SK-N-SH treated with all-trans-retinoic acid at 6 μM for 48 hours (cell line): ENCODE measurements around the gene MPC2.

Experiments used
- ATAC-seq: fragments of 200-7000 bp; cut with Tn5 transposase; 3 replicates; pipeline ENCODE4 v1.9.1; 2020; ENCODE audit warnings: mild to moderate bottlenecking, moderate library complexity
- ARNTL ChIP-seq: fragments of 450-650 bp; formaldehyde crosslinking; IDR thresholded peaks from 2 replicates; pipeline ENCODE4 v1.5.0; 2020; ENCODE audit warnings: low read depth, mild to moderate bottlenecking, moderate library complexity, borderline replicate concordance
- BACH2 ChIP-seq: fragments of 250-450 bp; sonication (Bioruptor Pico); IDR thresholded peaks from 2 replicates; pipeline ENCODE4 v1.9.0; 2021; ENCODE audit warnings: mild to moderate bottlenecking, borderline replicate concordance
- CREB5 ChIP-seq: fragments of 250-450 bp; sonication (Bioruptor Pico); IDR thresholded peaks from 2 replicates; pipeline ENCODE4 v1.5.1; 2020; ENCODE audit warnings: low read depth, mild to moderate bottlenecking, moderate library complexity
- CSDC2 ChIP-seq: fragments of 250-450 bp; sonication (Bioruptor Pico); IDR thresholded peaks from 2 replicates; pipeline ENCODE4 v1.5.0; 2020; ENCODE audit warnings: mild to moderate bottlenecking, moderate library complexity
- GLIS3 ChIP-seq: fragments of 250-450 bp; sonication (Bioruptor Pico); IDR thresholded peaks from 2 replicates; pipeline ENCODE4 v1.5.0; 2020; ENCODE audit warnings: mild to moderate bottlenecking, moderate library complexity
- ISL1 ChIP-seq: fragments of 250-450 bp; sonication (Bioruptor Pico); IDR thresholded peaks from 2 replicates; pipeline ENCODE4 v2.1.2; 2022; ENCODE audit warnings: mild to moderate bottlenecking, moderate library complexity
- OSR1 ChIP-seq: fragments of 250-450 bp; sonication (Bioruptor Pico); IDR thresholded peaks from 2 replicates; pipeline ENCODE4 v1.8.0; 2022; ENCODE audit warnings: moderate library complexity, mild to moderate bottlenecking, inconsistent platforms
- PATZ1 ChIP-seq: fragments of 250-450 bp; sonication (Bioruptor Pico); IDR thresholded peaks from 2 replicates; pipeline ENCODE4 v1.8.0; 2020; ENCODE audit warnings: mild to moderate bottlenecking, moderate library complexity, borderline replicate concordance
- PPARA ChIP-seq: fragments of 250-450 bp; sonication (Bioruptor Pico); IDR thresholded peaks from 2 replicates; pipeline ENCODE4 v1.5.0; 2020; ENCODE audit warnings: mild to moderate bottlenecking, borderline replicate concordance
- RARB ChIP-seq: fragments of 250-450 bp; sonication (Bioruptor Pico); IDR thresholded peaks from 2 replicates; pipeline ENCODE4 v1.8.0; 2021; ENCODE audit warnings: mild to moderate bottlenecking, moderate library complexity
- SNAI2 ChIP-seq: fragments of 250-450 bp; sonication (Bioruptor Pico); IDR thresholded peaks from 2 replicates; pipeline ENCODE4 v1.5.0; 2020; ENCODE audit warnings: mild to moderate bottlenecking, moderate library complexity
- TCF4 ChIP-seq: fragments of 250-450 bp; sonication (Bioruptor Pico); IDR thresholded peaks from 2 replicates; pipeline ENCODE4 v1.8.0; 2021; ENCODE audit warnings: mild to moderate bottlenecking, moderate library complexity, borderline replicate concordance
- TOX ChIP-seq: fragments of 250-450 bp; sonication (Bioruptor Pico); IDR thresholded peaks from 2 replicates; pipeline ENCODE4 v1.8.0; 2021; ENCODE audit warnings: mild to moderate bottlenecking, moderate library complexity, borderline replicate concordance
- ZC3H10 ChIP-seq: fragments of 250-450 bp; sonication (Bioruptor Pico); IDR thresholded peaks from 2 replicates; pipeline ENCODE4 v1.5.1; 2021; ENCODE audit warnings: mild to moderate bottlenecking, moderate library complexity
- ZFP3 ChIP-seq: fragments of 250-450 bp; sonication (Bioruptor Pico); IDR thresholded peaks from 2 replicates; pipeline ENCODE4 v1.5.0; 2020; ENCODE audit warnings: mild to moderate bottlenecking, moderate library complexity
- ZFP30 ChIP-seq: fragments of 450-650 bp; formaldehyde crosslinking; IDR thresholded peaks from 2 replicates; pipeline ENCODE4 v1.5.0; 2022; ENCODE audit warnings: mild to moderate bottlenecking, moderate library complexity
- ZNF565 ChIP-seq: fragments of 450-650 bp; formaldehyde crosslinking; conservative IDR thresholded peaks from 2 replicates; pipeline ENCODE4 v1.5.0; 2020; ENCODE audit warnings: low read depth, mild to moderate bottlenecking, moderate library complexity
- ZNF70 ChIP-seq: fragments of 450-650 bp; formaldehyde crosslinking; IDR thresholded peaks from 2 replicates; pipeline ENCODE4 v1.5.0; 2020; ENCODE audit warnings: mild to moderate bottlenecking, moderate library complexity
- ZNF8 ChIP-seq: fragments of 450-650 bp; formaldehyde crosslinking; IDR thresholded peaks from 2 replicates; pipeline ENCODE4 v1.5.0; 2020; ENCODE audit warnings: mild to moderate bottlenecking, moderate library complexity
- TF ChIP-seq, protein P1 (sequence below): fragments of 250-450 bp; sonication (Bioruptor Pico); IDR thresholded peaks from 2 replicates; pipeline ENCODE4 v1.5.0; 2020; ENCODE audit warnings: mild to moderate bottlenecking, moderate library complexity
- TF ChIP-seq, protein P2 (sequence below): fragments of 250-450 bp; sonication (Bioruptor Pico); IDR thresholded peaks from 2 replicates; pipeline ENCODE4 v1.8.0; 2021; ENCODE audit warnings: low read depth, mild to moderate bottlenecking, moderate library complexity, borderline replicate concordance

The MPC2 gene

DNA sequence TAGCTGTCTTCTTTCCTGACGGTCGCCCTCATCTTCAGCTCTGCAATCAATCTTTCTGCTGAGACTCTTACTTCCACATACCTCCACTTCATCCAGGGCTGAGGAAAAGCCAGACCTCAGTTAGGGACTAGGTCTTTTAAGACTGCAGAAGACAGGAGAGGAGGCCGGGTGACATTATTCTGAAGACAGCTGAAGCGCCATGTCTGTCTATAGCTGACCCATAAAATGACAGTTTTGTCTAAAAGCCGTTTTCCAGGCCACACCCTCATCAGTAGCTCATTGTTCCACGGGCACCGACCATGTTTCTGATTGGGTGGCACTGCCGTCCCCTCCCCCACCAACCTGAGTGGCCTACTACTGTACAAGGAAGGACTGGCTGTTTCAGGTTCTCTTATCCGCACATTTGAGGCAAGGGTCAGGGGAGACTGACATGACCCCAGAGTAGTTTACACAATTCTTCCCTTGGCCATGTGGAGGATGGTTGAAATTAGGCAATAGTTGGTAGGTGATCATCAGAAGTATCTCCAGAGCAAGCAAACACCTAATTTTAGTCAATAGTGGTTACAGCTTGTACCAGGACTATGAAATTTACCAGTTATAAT lies 22.9 kb downstream of the MPC2 start, which contains the start of gene ADCY10:
TSS of gene ADCY10 (minus strand) at position 240 of the 602 bp plus-strand sequence. CDS start 8,994 bp downstream, outside the sequence.
- no peak for ATAC-seq
- TF ChIP-seq TOX (no peak), ARNTL (CRISPR knock-in tag) (no peak), CREB5 (CRISPR knock-in tag) (no peak), BACH2 (CRISPR knock-in tag) (no peak), ZC3H10 (CRISPR knock-in tag) (no peak), ZNF8 (no peak), RARB (CRISPR knock-in tag) (no peak), OSR1 (CRISPR knock-in tag) (no peak), TCF4 (no peak), GLIS3 (CRISPR knock-in tag) (no peak), CSDC2 (CRISPR knock-in tag) (no peak), SNAI2 (no peak), ZNF565 (CRISPR knock-in tag) (no peak), ZNF70 (CRISPR knock-in tag) (no peak)
- TF ChIP-seq, protein P1, sequence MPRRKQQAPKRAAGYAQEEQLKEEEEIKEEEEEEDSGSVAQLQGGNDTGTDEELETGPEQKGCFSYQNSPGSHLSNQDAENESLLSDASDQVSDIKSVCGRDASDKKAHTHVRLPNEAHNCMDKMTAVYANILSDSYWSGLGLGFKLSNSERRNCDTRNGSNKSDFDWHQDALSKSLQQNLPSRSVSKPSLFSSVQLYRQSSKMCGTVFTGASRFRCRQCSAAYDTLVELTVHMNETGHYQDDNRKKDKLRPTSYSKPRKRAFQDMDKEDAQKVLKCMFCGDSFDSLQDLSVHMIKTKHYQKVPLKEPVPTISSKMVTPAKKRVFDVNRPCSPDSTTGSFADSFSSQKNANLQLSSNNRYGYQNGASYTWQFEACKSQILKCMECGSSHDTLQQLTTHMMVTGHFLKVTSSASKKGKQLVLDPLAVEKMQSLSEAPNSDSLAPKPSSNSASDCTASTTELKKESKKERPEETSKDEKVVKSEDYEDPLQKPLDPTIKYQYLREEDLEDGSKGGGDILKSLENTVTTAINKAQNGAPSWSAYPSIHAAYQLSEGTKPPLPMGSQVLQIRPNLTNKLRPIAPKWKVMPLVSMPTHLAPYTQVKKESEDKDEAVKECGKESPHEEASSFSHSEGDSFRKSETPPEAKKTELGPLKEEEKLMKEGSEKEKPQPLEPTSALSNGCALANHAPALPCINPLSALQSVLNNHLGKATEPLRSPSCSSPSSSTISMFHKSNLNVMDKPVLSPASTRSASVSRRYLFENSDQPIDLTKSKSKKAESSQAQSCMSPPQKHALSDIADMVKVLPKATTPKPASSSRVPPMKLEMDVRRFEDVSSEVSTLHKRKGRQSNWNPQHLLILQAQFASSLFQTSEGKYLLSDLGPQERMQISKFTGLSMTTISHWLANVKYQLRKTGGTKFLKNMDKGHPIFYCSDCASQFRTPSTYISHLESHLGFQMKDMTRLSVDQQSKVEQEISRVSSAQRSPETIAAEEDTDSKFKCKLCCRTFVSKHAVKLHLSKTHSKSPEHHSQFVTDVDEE (CRISPR knock-in tag), result no peak
- TF ChIP-seq, protein P2, sequence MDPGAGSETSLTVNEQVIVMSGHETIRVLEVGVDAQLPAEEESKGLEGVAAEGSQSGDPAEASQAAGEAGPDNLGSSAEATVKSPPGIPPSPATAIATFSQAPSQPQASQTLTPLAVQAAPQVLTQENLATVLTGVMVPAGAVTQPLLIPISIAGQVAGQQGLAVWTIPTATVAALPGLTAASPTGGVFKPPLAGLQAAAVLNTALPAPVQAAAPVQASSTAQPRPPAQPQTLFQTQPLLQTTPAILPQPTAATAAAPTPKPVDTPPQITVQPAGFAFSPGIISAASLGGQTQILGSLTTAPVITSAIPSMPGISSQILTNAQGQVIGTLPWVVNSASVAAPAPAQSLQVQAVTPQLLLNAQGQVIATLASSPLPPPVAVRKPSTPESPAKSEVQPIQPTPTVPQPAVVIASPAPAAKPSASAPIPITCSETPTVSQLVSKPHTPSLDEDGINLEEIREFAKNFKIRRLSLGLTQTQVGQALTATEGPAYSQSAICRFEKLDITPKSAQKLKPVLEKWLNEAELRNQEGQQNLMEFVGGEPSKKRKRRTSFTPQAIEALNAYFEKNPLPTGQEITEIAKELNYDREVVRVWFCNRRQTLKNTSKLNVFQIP, result no peak
- TF ChIP-seq, all 23 proteins: peak for 0

GRCh38 chr1:167912294-167912693 lies 24.6 kb downstream of the MPC2 start:
- ATAC-seq, result no peak

More at GRCh38 chr1:167912294-167912693, 24.6 kb downstream of the MPC2 start:
- TF ChIP-seq, protein P1 (CRISPR knock-in tag), result no peak
- TF ChIP-seq PATZ1 (CRISPR knock-in tag), result no peak
- TF ChIP-seq ZNF70 (CRISPR knock-in tag), result no peak
- TF ChIP-seq ISL1 (CRISPR knock-in tag), result no peak
- TF ChIP-seq PPARA (CRISPR knock-in tag), result no peak
- no peak for TF ChIP-seq CREB5 (CRISPR knock-in tag)
- no peak for TF ChIP-seq TCF4
- no peak for TF ChIP-seq TOX
- no peak for TF ChIP-seq ZFP30 (CRISPR knock-in tag)
- TF ChIP-seq ZFP3 (CRISPR knock-in tag), result no peak
- no peak for TF ChIP-seq CSDC2 (CRISPR knock-in tag)
- TF ChIP-seq BACH2 (CRISPR knock-in tag), result no peak
- TF ChIP-seq RARB (CRISPR knock-in tag), result no peak
- no peak for TF ChIP-seq ZC3H10 (CRISPR knock-in tag)
- no peak for TF ChIP-seq SNAI2
